NAMALWA (cell line): ENCODE data around the gene DPEP3.
"Not testable (repeated sequence)": the region's sequence is repeated elsewhere in the genome, so short reads cannot be mapped to it uniquely, and the experiment has no call there.

Experiments
- DNase-seq: peaks from one replicate; pipeline ENCODE4 v3.0.0-alpha.2; 2015; ENCODE audit warnings: low spot score

Gene DPEP3

DNA sequence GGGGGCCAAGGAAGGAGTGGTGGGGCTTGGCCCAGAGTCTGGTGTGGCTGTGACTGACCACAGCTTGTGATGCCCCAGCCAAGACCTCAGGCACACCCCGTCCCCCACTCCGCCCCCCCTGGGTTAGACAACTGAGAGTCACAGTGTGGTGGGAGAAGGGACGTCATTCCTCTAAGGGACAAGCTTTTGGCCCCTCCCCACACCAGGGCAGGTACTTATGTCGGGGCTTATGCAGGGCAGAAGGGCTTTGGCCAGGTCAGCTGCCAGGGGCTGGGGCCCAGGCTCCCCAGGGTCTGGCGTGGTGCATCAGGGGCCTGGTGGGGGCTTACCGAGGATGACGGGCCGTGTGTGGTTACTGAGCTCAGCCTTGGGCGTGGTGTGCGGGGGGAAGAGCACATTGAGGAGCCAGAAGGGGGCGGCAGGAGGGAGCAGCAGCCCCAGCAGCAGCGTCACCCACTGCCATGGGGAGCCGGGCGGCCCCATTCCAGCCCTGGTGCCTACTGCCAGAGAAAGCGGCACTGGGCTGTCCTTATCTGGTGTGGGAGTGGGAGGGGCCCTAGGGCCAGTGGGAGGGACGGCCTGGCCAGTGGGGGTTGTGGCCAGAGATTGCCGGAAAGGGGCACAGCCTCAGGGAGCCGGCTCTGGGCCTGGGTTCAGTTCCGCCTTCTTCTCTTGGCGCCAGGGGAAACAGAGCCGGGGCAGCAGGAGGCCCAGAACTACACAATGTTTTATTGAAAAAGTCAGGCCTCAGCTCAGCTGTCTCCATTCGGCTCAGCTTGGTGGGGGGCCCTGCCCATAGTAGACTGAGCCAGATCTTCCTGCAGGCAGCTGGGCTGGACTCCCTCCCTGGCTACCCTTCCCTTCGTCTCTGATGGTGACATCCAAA is 36.4 kb downstream of the DPEP3 start, which contains the start of gene LCAT:
Gene LCAT (minus strand): TSS at position 502 of the 886 bp plus-strand sequence. CDS start 19 bp downstream, at position 483.
- DNase-seq, result no peak

DNA sequence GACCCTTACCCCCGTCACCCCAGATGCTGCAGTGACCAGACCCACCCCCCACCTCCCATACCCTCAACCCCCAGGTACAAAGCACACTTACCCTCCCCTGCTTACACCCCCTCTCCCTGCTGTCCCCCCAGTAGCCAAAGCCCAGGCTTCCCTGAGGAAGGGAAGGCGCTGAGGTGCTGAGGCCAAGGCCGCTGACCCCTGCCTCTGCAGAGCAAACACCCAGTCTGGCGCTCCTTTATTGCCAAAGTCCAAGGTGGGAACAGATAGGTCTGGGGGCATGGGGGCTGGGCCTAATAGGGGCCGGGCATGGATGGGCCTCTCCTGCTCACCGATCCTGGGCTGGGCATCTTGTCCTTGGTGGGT is 37.1 kb downstream of the DPEP3 start:
- DNase-seq, result no peak

DNA sequence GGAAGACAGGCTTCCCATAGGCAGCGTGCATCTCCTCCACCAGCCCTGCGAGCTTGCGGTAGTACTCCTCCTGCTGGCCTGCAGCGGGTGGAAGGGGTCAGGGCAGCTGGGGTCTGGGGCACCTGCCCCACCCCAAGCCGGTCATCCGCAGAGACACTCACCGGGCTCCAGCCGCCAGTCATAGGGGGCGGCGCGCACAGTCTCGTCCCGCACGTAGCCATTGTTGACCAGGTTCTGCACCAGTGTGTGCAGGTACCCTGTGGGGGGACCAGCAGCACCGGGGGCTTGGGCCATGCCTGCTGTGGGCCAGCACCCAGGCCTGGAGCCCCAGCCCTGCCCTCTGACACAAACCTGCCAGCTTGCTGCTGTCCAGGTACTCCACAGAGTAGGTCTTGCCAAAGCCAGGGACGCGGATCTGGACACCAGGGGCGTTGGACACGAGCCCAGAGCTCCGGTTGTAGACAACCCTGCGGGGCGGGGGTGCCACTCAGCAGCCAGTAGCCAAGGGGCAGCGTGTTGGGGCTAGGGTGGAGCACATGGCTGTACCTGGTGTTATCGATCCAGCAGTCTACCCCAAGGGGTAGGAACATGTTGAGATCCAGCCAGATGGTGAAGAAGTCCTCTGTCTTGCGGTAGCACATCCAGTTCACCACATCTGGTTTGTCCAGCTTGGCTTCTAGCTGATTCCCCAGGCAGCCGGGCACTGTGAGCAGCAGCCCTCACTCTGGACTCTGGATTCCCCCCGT is 37.6 kb downstream of the DPEP3 start:
- no peak for DNase-seq

DNA sequence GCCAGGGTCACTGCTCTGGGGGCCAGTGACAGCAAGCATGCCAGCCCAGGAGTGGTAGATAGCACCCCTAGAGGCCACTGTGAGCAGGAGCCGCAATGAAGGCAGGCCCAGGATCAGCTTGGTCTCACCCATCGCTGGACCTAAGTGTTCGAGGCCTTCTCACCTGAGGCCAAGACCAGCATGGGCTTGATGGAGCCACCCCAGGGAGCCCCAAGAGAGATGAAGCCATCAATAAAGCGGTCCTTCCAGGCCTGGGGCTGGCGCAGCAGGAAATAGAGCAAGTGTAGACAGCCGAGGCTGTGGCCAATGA is 38.1 kb downstream of the DPEP3 start:
- DNase-seq, result peak; percentile 65

DNA sequence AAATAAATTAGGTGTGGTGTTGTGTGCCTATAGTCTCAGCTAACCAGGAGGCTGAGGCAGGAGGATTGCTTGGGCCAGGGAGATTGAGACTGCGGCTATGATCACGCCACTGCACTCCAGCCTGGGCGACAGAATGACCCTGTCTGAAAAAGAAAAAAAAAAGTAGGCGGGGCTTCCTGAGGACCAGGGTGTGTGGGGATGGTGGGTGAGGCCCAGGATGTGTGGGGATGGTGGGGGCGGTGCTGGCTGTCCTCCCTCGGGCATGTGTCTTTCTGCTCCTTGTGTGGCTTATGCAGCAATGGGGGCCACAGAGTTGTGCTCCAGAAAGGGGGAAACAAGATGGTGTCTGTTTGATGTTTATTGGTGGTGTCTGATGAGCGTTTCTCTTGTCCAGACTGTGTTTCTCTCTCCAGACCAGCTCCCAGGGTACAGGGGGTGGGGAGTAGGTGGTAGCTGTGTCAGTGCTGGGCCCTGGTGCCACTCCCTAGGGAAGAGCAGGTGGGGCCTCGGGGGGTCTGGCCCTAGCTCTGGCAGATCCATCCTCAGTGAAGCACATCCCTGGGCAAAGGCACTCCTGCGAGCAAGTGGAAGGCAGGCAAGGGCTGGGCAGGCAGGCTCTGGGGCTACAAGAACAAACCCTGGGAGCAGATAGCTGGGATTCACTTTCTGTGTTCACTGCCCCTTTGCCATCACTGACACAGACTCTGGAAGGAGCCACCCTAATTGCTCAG is 38.7 kb downstream of the DPEP3 start:
- no peak for DNase-seq

DNA sequence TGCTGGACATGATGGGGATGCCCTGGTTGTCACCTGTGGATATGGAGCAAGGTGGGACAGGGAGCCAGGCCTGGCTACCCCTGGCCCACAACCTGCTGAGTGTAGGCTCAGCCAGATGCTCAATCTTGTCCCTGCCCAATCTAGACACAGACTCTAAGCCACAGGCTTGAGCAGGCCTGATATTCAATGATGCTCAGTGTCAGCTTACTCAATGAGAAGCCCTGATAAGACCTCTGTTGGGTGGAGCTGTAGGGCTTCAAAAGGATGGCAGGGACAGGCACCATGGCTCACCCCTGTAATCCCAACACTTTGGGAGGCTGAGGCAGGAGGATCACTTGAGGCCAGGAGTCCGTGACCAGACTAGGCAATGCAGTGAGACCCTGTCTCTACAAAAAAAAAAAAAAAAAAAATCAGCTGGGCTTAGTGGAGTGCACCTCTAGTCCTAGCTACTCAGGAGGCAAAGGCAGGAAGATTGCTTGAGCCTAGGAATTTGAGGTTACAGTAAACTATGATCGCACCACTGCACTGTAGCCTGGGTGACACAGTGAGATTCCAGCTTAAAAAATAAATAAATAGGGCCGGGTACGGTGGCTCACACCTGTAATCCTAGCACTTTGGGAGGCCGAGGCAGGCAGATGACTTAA is 39.7 kb downstream of the DPEP3 start:
- DNase-seq, result no peak

DNA sequence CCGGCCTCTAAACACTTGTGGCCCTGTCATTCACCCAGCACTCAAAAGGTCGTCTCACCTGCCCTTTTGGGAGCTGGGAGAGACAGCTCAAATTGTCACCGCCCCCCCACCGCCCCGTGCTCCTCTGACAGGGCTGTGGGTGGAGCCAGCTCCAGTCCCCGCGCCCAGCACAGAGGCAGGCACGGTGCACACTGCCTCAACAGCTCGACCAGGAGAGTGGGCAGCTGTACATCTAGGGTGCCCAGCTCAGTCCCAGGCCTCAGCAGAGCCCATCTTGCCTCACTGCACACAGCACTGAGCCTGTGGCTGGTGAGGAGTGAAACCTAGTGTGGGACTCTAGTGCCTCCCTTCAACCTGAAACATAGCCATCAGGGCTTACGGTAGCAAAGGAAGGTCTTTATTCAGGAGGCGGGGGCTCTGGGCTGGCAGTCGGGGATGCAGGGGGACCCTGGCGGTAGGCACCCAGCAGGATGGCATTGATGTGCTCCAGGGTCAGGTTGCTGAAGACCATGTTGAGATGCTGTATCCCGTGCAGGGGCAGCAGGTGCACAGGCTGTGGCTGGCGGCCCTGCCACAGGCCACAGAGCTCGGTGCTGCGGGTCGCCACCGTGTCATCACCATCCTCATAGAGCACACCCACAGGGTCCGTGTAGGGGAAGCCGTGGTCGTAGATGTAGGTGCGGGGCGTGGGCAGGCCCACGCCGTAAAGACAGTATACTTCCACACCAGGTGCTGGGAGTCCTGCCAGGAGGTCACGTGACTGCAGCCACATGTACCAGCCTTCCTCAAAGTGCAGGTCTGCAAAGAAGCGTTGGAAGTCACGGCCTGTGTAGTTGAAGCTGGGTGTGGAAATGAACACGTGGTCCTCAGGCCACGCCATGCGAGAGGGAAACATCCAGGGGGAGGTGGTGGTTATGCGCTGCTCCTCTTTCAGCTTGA is 40.5 kb downstream of the DPEP3 start:
- no peak for DNase-seq

DNA sequence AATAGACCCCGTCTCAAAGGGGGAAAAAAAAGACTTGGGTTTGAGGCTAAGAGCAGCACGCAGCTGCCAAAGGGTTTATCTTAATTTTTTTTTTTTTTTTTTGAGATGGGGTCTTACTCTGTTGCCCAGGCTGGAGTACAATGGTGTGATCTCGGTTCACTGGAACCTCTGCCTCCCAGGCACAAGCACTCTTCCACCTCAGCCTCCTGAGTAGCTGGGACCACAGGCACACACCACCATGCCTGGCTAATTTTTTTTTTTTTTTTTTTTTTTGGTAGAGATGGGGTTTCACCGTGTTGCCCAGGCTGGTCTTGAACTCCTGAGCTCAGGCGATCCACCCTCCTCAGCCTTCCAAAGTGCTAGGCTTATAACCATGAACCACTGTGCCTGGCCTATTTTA is 42.6 kb downstream of the DPEP3 start:
- not testable (repeated sequence) for DNase-seq

DNA sequence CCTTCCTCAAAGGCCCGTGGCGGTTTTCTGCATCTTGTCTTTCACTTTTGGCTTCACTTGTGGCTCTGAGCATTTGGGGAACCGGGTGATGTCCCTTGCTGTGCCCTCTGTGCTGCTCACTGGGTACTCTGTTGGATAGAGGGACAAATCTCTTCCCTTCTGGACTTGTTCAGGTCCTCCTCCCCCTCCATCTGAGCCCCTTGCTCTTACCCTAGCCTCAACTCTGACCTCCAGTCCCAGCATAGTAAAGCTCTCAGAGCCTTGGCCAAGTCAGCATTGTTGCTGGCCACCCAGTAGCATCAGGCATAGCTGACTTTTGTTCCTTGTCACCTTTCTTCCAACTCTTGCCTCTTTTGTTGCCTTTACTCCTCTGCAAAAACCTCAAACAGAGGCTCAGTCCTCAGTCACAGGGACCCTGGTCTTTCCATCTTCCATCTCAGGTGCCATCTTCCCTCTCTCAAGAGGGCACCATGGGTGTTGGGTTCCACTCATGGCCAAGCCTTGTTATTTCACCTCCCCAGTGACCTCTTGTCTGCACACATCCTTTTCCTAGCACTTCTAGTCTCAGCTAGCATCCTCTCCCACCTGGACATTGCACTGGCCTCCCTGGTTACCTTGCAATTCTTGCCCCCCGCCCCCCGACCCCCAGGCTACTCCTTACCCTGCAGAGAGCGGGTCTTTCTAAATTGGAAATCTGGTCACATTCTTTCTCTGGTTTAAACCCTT is 43.3 kb downstream of the DPEP3 start:
- DNase-seq, result peak; percentile 97

DNA sequence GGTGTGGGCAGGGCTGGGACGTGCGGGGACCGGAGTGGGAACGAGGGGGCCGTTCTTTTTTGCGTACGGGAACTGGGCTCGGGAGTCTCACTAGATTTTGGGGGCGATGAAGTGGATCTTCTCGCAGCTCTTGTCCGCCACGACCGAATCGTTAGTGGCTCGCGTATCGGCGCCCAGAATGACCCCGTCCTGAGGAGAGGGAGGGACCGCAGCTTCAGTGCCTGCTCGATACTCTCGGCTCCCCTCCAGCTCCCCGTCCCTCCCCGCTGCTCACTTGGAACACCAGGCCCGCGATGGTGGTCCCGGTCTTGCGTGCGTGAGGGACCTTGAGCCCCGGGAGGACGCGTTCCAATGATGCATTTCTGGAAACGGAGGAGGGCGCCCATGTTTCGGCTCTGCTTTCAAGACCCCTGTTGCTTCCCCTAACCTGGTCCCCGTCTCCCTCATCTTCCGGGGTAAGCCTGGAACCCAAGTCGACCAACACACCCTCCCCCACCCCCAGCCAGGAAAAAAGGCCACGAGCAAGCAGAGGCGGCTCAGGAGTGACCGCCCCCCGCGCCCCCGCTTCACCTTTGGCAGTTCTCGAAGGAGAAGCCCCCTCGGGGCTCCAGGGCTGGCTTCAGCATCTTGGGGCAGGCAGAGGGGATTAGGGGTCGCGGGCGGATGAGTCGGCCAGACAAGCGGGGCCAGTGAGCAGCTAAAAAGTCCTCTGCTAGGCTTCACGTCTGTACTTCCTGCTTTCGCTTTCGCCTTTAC is 44.0 kb downstream of the DPEP3 start, which contains the start of gene PSMB10:
Gene PSMB10 (minus strand): TSS at position 727 of the 756 bp plus-strand sequence. CDS start 101 bp downstream, at position 626.
- peak; percentile 74 for DNase-seq

DNA sequence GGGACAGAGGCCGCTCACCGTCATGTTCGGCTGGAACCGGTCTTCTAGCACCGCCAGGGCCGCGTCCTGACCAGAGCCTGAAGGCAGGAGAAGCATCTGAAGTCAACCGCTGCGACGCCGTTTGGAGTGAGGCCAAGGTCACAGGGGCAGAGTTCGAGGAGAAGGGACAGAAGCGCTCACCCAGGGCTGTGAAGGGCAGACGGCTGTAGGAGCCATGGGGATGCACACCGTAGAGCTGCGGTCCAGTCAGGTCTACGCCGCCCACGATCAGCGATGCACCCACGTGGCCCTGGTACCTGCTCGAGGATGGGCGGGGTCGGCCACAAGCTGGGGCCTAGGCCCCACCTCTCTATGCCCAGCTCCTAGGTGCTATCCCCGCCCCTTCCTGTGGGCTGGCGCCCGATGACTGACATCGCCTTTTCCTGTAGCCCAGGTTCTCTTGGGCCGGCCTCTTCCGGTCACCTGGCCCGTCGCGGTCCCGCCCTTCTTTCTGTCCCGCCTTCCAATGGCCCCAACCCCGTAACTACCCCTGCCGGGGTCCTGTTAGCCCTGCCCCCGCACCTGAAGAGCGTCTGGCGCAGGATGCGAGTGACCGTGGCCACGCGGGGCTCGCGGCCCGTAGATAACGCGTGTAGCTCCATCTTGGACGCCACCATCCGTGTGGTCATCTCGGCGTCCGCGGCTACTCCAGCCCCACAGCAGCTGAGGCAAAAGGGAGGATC is 44.7 kb downstream of the DPEP3 start:
- peak; percentile 97 for DNase-seq

DNA sequence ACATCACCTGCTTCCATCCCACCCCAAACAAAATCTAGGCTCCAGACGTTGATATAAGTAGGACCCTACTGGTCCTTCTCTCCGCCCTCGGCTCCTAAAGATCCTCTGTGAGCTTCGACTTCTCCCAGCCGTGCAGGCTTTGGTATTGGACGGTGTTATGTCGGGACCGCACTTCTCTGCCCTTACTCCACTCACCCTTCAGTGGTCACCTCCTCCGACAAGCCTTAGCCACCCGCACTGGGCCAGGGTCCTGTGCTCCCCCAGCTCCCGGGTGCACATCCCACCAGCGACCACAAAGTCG is 45.2 kb downstream of the DPEP3 start:
- no peak for DNase-seq

DNA sequence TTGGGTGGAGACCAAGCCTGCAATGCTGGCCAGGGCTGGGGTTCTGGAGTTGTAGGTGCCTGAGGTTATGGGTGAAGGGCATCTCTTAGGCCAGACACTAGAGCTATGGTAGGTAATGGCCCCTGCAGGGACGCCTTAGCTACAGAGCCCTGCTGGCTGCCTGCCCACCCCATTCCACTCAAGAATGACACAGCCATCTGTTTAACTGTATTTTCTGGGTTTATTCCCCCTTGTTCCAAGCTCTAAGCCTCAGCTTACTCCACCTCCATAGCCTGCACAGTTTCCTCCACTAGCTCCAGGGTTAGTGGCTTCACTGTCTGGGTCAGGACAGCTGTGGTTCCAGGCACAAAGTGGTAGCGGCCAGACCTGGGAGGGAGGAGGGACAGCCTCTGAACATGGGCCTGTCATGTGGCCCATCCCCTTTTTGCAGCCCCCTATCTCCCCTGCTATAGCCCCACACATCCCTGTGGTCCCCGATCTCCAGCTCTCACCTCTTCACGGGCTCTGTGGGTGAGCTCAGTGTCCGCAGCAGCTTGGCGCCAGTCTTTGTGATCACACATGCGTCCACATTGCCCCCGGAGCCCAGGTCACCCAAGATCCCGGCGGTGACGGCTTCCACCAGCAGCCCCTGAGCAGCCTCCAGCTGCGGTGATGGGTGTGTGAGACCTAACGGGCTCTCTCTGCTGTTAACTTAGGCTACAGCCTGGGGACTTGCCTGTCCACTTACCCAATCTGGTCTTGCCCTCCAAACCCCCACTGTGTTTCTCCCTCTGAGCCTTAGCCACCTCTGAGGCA is 45.8 kb downstream of the DPEP3 start:
- DNase-seq, result no peak

DNA sequence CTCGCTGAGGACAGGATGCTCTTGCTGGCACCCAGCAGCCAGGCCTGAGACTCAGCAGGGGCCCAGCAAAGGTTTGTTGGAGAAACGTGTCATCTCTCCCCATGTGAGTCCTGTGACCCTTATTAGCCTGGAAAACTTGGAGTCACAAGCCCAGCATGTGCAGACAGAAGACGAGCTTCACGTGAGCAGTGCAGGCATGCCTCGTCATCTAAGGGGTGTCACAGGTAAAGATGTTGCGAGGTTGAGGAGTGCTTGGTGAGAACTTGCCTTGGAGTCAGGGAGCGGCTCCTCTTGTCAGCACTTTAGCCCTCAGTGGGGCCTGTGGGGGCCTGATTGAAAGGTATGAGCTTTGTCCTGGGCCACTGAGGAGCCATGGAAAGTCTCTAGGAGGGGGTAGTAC is 46.5 kb downstream of the DPEP3 start:
- DNase-seq, result no peak

DNA sequence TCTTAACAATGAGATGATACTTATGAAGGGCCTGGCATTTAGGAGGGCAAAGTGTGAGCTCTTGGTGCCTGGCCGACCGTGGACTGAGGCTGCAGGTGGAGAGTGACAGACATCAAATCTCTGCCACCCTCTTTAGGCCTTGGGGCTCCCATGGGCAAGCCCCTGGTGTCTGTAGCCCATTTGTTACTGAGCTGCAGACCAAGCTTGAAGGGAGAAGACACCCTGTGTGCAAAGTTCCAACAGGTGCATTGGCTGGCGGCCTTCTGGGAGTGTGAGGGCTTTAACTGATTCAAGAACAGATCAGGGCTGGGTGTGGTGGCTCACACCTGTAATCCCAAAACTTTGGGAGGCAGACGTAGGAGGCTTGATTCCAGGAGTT is 47.8 kb downstream of the DPEP3 start:
- no peak for DNase-seq

DNA sequence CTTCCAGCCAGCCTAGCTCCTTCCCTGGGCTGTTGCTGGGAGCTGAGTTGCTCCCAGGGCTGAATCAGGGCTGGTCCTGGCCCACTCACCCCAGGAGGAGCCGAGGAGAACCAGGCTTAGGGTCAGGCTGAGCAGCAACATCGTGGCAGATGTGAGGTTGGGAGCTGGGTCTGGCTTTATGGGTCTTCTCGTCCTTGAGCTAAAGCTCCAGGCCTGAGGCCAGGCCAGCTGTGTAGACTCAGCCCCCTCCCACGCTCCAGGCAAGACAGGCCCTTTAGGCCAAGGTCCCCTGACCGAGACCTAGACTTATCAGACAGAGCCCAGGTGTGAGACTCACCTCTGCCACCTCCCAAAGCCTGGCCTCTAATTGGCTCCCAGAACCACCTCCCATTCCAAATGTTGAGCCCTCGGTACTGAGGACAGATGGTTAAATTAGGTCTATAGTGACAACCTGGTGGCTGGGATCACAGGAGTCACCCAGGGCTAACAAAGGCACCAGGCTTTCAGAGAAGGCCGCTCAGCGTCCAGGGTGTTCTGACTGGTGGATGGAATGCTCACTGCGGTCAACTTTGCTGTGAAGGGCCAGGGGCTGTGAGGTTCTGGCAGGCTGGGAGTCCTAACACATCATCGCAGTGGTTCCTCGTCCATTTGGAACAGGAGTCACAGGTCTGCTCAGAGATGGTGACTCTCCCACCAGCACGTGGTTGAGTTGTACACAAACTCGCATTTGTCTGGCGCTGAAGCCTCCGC is 48.4 kb downstream of the DPEP3 start, which contains the start of gene CTRL:
Gene CTRL (minus strand): TSS at position 151 of the 750 bp plus-strand sequence. CDS start 10 bp downstream, at position 141.
- no peak for DNase-seq

DNA sequence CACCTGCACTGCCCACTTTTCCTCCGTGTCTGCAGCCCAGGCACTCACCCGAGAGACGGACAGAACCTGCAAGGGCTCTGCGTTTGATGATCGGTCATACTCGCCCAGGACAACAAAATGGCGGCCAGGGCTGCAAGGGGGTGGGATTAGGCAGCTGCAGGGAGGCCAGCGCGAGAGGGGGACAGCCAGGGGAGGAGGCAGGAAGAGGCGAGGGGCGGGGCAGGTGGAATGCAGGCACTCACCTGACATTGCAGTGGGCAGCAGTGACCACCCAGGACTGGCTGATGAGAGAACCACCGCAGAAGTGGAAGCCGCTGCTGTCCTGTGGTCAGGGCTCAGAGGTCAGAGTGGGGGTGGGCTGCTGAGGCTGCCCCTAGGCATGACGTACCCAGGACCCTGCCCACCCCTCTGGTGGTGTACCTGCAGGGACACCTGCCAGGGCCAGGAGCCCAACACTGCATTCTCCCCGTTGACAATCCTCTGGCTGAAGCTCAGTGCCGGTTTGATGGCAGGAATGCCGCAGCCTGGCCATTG is 49.6 kb downstream of the DPEP3 start:
- no peak for DNase-seq
